Esophagus muscularis mucosa (tissue), 4 donors: Measurements from ENCODE around the gene CHD3. TPM values are rescaled to one million over a fixed set of nuclear protein-coding genes. Genes with fewer than 3 reads are reported as not detected.
A peak's percentile ranks its signal among the peaks of the same experiment; 100 is the strongest.

Experiments
- DNase-seq: peaks from one replicate; pipeline ENCODE4 v3.0.0-alpha.2; 2017; ENCODE audit errors: extremely low spot score
- H3K27ac ChIP-seq, 4 donors: fragments of 200-600 bp; sonication (generic); replicated peaks in 1 of 4; 1 replicate in 3 of 4; 2 replicates in 1 of 4; pipeline ENCODE4 v1.5.1; 2016 to 2019; ENCODE audit warnings: mild to moderate bottlenecking in 1 of 4
- H3K27me3 ChIP-seq, 4 donors: fragments of 200-600 bp; sonication (generic); one replicate each; pipeline versions ENCODE4 v1.5.1 to v1.6.0; 2016 to 2019
- H3K36me3 ChIP-seq, 4 donors: fragments of 200-600 bp; sonication (generic); one replicate each; pipeline ENCODE4 v1.5.1; 2016 to 2019
- H3K4me1 ChIP-seq, 4 donors: fragments of 200-600 bp; sonication (generic); one replicate each; pipeline ENCODE4 v1.5.1; 2016 to 2019
- H3K4me3 ChIP-seq, 4 donors: fragments of 200-600 bp; sonication (generic); 1 replicate in 2 of 4; 2 replicates in 2 of 4; pipeline ENCODE4 v1.5.1; 2016 to 2019; ENCODE audit warnings: mild to moderate bottlenecking in 4 of 4, moderate library complexity in 1 of 4
- H3K9me3 ChIP-seq, 4 donors: fragments of 200-600 bp; sonication (generic); 1 replicate in 3 of 4; 2 replicates in 1 of 4; pipeline ENCODE4 v1.5.1; 2016 to 2019
- CTCF ChIP-seq, 3 experiments: fragments of 200-600 bp in 2 of 3; fragments of 450-650 bp in 1 of 3; sonication (generic) in 2 of 3; IDR thresholded peaks; one replicate each; pipeline ENCODE4 v1.5.1; 2017 to 2019; ENCODE audit warnings: antibody characterized with exemption in 3 of 3, mild to moderate bottlenecking in 2 of 3, moderate library complexity in 1 of 3
- EP300 ChIP-seq: sonication (generic); formaldehyde crosslinking; IDR thresholded peaks from one replicate; pipeline ENCODE4 v1.6.1; 2017; ENCODE audit warnings: antibody characterized with exemption
- POLR2A ChIP-seq: fragments of 450-650 bp; IDR thresholded peaks from one replicate; pipeline ENCODE4 v1.6.1; 2017; ENCODE audit warnings: antibody characterized with exemption, moderate library complexity, mild to moderate bottlenecking, low read depth
- POLR2AphosphoS5 ChIP-seq, 2 donors: sonication (generic); formaldehyde crosslinking; IDR thresholded peaks; one replicate each; pipeline ENCODE4 v1.6.1; 2017; ENCODE audit warnings: antibody characterized with exemption in 2 of 2
- WGBS: methylation state at CpG from one replicate; pipeline ENCODE4 v1.1.5; 2018; 5-methylcytosine and 5-hydroxymethylcytosine counted together
- intact Hi-C: fragments of 100-400 bp; cut with DNase I; formaldehyde crosslinking; loops from one replicate; pipeline ENCODE4 v1.15.1; 2023
- total RNA-seq, 4 donors: library from RNA; depleted of rRNA; stranded (reverse); fragments of >200 nt; gene quantifications; one replicate each; pipeline versions ENCODE4 v1.1.0 to v1.2.1, GENCODE V29; 2016

The CHD3 gene
- total RNA-seq, 4 donors from 2014 or later: 82.7 to 139 (median 111) TPM

- peak overlapping the region; percentile 58 to 81 (median 68) for H3K4me3 ChIP-seq
- intact Hi-C loops: no loop called here
- H3K27ac ChIP-seq: peak overlapping the region; percentile 75 to 85 (median 81)
- TF ChIP-seq POLR2A: no peak
- TF ChIP-seq POLR2AphosphoS5 (IDR thresholded peaks at IDR 0.05): no peak
- no peak for TF ChIP-seq CTCF (IDR thresholded peaks at IDR 0.05)
- no peak for TF ChIP-seq EP300
- no peak for DNase-seq
- peaks cover 14 to 36% (median 28%) of the 10 kb centered on the region in 4 donors for H3K36me3 ChIP-seq
- peaks cover 0 to 20% (median 5%) of the 10 kb centered on the region in 4 donors for H3K27me3 ChIP-seq
- WGBS: 0% methylated on average over 17 of the region's 17 CpGs
- H3K4me1 ChIP-seq: peaks cover 23 to 56% (median 54%) of the 10 kb centered on the region in 4 donors
- no peaks in the 10 kb centered on the region for H3K9me3 ChIP-seq
These were observed 43.9 kb downstream of the CHD3 start for GRCh38 chr17:7932483-7932891.

- TF ChIP-seq POLR2A (no peak), CTCF (IDR thresholded peaks at IDR 0.05) (peak in 2 of 3 experiments; percentile 15 to 18)
- H3K27ac ChIP-seq: peak overlapping the region in 3 of 4 donors; percentile 80 to 85 (median 82)
- H3K9me3 ChIP-seq: no peaks in the 10 kb centered on the region
- intact Hi-C loops: no loop called here
- H3K4me3 ChIP-seq: peak overlapping the region; percentile 58 to 81 (median 68)
- WGBS: 9% methylated on average over 16 of the region's 16 CpGs
- no peak for DNase-seq
- H3K36me3 ChIP-seq: peaks cover 16 to 38% (median 30%) of the 10 kb centered on the region in 4 donors
- peaks cover 23 to 56% (median 54%) of the 10 kb centered on the region in 4 donors for H3K4me1 ChIP-seq
- H3K27me3 ChIP-seq: peaks cover 0 to 20% (median 5%) of the 10 kb centered on the region in 4 donors
These were observed 44.4 kb downstream of the CHD3 start for GRCh38 chr17:7932949-7933348.

GRCh38 chr17:7935859-7936258, 47.3 kb downstream of the CHD3 start:
- no peak overlapping the region for H3K27ac ChIP-seq
- H3K27me3 ChIP-seq: no peaks in the 10 kb centered on the region
- intact Hi-C loops: no loop called here
- H3K4me1 ChIP-seq: peaks cover 23 to 36% (median 35%) of the 10 kb centered on the region in 4 donors
- no peaks in the 10 kb centered on the region for H3K9me3 ChIP-seq
- no peak for TF ChIP-seq POLR2AphosphoS5 (IDR thresholded peaks at IDR 0.05)
- TF ChIP-seq EP300: no peak
- no peak for TF ChIP-seq CTCF (IDR thresholded peaks at IDR 0.05)
- no peak for TF ChIP-seq POLR2A
- DNase-seq: no peak
- peaks cover 32 to 61% (median 54%) of the 10 kb centered on the region in 4 donors for H3K36me3 ChIP-seq
- no peak overlapping the region for H3K4me3 ChIP-seq

- H3K27me3 ChIP-seq: no peaks in the 10 kb centered on the region
- H3K4me1 ChIP-seq: peaks cover 0 to 5% (median 4%) of the 10 kb centered on the region in 4 donors
- intact Hi-C loops: no loop called here
- no peak overlapping the region for H3K4me3 ChIP-seq
- H3K9me3 ChIP-seq: no peaks in the 10 kb centered on the region
- no peak overlapping the region for H3K27ac ChIP-seq
- TF ChIP-seq POLR2A: no peak
- no peak for TF ChIP-seq CTCF (IDR thresholded peaks at IDR 0.05)
- no peak for TF ChIP-seq EP300
- no peak for TF ChIP-seq POLR2AphosphoS5 (IDR thresholded peaks at IDR 0.05)
- DNase-seq: no peak
- WGBS: 97% methylated on average over 4 of the region's 4 CpGs
- H3K36me3 ChIP-seq: peaks cover 62 to 93% (median 85%) of the 10 kb centered on the region in 4 donors
These were observed 51.4 kb downstream of the CHD3 start for GRCh38 chr17:7940034-7940433.

- 95% methylated on average over 6 of the region's 6 CpGs for WGBS
These were observed 52.2 kb downstream of the CHD3 start for GRCh38 chr17:7940743-7941142.

More at GRCh38 chr17:7940743-7941142, 52.2 kb downstream of the CHD3 start:
- H3K27ac ChIP-seq: no peak overlapping the region
- TF ChIP-seq POLR2A (no peak), EP300 (no peak), CTCF (IDR thresholded peaks at IDR 0.05) (no peak), POLR2AphosphoS5 (IDR thresholded peaks at IDR 0.05) (no peak)
- no peaks in the 10 kb centered on the region for H3K27me3 ChIP-seq
- no peaks in the 10 kb centered on the region for H3K4me1 ChIP-seq
- peaks cover 67 to 93% (median 86%) of the 10 kb centered on the region in 4 donors for H3K36me3 ChIP-seq
- no peak overlapping the region for H3K4me3 ChIP-seq
- no peaks in the 10 kb centered on the region for H3K9me3 ChIP-seq
- intact Hi-C loops: no loop called here
- DNase-seq: no peak
